ENCODE data around the gene KAZN.

DNA sequence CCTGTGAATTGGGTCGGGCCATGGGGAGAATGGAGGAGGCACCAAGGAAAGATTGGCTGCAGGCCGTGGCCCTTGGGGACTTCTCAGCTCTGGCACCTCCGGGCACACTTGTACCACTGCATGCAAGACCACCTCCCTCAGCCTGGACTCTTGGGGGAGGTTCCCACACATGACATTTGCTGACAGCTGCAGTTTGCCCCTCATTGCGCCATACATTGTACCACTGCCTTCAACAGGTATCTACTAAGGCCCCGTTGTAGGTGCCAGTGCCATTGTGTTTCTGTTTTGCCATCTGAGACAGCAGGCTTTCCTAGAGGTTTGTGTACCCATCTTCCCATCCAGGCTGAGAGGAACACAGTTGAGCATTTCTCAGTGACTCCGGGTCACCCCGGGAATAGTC, 395.7 kb downstream of the KAZN start:
- TF ChIP-seq, protein P1, sequence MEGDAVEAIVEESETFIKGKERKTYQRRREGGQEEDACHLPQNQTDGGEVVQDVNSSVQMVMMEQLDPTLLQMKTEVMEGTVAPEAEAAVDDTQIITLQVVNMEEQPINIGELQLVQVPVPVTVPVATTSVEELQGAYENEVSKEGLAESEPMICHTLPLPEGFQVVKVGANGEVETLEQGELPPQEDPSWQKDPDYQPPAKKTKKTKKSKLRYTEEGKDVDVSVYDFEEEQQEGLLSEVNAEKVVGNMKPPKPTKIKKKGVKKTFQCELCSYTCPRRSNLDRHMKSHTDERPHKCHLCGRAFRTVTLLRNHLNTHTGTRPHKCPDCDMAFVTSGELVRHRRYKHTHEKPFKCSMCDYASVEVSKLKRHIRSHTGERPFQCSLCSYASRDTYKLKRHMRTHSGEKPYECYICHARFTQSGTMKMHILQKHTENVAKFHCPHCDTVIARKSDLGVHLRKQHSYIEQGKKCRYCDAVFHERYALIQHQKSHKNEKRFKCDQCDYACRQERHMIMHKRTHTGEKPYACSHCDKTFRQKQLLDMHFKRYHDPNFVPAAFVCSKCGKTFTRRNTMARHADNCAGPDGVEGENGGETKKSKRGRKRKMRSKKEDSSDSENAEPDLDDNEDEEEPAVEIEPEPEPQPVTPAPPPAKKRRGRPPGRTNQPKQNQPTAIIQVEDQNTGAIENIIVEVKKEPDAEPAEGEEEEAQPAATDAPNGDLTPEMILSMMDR (conservative IDR thresholded peaks at IDR 0.05 in 1 of 2, IDR thresholded peaks at IDR 0.05 in 1 of 2; ENCODE audit: low read depth in 1 of 2, low read length in 2 of 2): no peak
- no peak for TF ChIP-seq EZH2 (IDR thresholded peaks at IDR 0.05; ENCODE audit: low read length, missing control alignments)

Measured in fibroblast of lung (primary cell).